ENCODE results near the gene THPO.

The THPO gene

DNA sequence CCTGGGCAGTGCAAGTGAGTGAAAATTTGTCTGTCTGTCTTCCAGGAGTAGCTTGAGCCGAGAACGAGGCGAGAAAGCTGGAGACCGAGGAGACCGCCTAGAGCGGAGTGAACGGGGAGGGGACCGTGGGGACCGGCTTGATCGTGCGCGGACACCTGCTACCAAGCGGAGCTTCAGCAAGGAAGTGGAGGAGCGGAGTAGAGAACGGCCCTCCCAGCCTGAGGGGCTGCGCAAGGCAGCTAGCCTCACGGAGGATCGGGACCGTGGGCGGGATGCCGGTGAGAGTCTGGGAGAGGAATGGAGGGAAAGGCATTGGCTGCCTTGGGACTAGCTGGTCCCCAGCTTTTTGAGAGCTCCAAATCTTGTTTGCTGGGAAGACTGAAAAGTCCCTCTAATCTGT is 50.8 kb downstream of the THPO start:
- no peak for DNase-seq

GRCh38 chr3:184325715-184326369 is 52.2 kb downstream of the THPO start:
- no peak for DNase-seq

DNA sequence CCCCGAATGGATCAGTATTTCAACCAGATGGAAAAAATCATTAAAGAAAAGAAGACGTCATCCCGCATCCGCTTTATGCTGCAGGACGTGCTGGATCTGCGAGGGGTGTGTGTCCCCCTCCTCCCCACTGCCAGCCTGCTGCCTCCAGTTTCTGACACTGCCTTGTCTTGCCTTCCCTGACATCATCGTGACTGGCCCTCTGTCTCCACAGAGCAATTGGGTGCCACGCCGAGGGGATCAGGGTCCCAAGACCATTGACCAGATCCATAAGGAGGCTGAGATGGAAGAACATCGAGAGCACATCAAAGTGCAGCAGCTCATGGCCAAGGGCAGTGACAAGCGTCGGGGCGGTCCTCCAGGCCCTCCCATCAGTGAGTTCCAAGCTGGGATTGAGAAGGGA is 52.7 kb downstream of the THPO start:
- no peak for DNase-seq

DNA sequence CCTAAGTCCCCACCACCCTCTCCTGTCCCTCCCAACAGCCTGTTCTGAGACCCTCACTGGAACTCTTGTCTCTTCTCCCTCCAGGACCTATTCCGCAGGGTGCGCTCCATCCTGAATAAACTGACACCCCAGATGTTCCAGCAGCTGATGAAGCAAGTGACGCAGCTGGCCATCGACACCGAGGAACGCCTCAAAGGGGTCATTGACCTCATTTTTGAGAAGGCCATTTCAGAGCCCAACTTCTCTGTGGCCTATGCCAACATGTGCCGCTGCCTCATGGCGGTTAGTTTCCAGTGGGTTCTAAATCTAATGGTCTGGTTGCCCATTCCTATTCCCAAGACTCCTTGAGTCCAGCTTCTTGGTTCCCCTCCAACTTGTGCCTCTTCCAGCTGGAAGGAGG is 54.3 kb downstream of the THPO start:
- DNase-seq, result no peak

DNA sequence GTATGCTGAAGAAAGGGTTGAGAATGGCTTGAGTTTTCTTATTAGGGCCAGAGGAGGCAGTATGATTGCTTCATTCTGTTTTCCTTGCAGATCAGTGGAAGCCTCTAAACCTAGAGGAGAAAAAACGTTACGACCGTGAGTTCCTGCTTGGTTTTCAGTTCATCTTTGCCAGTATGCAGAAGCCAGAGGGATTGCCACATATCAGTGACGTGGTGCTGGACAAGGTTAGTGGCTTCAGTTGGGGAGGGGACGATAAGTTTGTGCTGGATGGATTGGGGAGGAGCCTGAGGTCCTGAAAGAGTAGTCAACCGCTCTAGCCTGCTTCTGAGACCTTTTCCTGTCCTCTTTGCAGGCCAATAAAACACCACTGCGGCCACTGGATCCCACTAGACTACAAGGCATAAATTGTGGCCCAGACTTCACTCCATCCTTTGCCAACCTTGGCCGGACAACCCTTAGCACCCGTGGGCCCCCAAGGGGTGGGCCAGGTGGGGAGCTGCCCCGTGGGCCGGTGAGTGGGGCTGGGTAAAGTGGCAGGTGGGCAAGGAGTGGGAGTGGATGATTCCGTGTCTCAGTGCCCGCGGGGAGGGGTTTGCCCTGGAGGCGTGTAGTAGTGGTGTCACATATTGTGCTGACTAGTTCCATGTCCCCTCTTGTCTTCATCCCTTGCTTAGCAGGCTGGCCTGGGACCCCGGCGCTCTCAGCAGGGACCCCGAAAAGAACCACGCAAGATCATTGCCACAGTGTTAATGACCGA is 55.1 kb downstream of the THPO start:
- DNase-seq, result no peak

All from NCI-H1694 (cell line).